Adipocyte (in vitro differentiated cells): Measurements from ENCODE around the gene DUSP1.

Experiments used
- DNase-seq: peaks from one replicate; pipeline ENCODE4 v3.0.0-alpha.2; 2015; ENCODE audit warnings: low read depth
- H3K27me3 ChIP-seq: replicated peaks from 2 replicates; pipeline ENCODE4 v1.7.0; 2013; ENCODE audit warnings: mild to moderate bottlenecking, low read length, moderate library complexity; ENCODE audit not compliant: control insufficient read depth, insufficient read depth
- H3K36me3 ChIP-seq: 2 replicates; pipeline ENCODE4 v1.7.0; 2013; ENCODE audit warnings: low read length, mild to moderate bottlenecking, moderate library complexity; ENCODE audit not compliant: control insufficient read depth, insufficient read depth, severe bottlenecking
- H3K4me1 ChIP-seq: 2 replicates; pipeline ENCODE4 v1.7.0; 2013; ENCODE audit warnings: mild to moderate bottlenecking, low read length, moderate library complexity; ENCODE audit not compliant: control insufficient read depth, insufficient read depth
- H3K4me3 ChIP-seq: 2 replicates; pipeline ENCODE4 v1.7.0; 2013; ENCODE audit warnings: mild to moderate bottlenecking, low read length, moderate library complexity
- H3K9ac ChIP-seq: 2 replicates; pipeline ENCODE4 v1.7.0; 2013; ENCODE audit warnings: mild to moderate bottlenecking, low read length, moderate library complexity
- H3K9me3 ChIP-seq: 2 replicates; pipeline ENCODE4 v1.7.0; 2013; ENCODE audit warnings: mild to moderate bottlenecking, low read length, moderate library complexity; ENCODE audit not compliant: control insufficient read depth

Gene DUSP1

GRCh38 chr5:172796306-172796705 lies 25.3 kb upstream of the DUSP1 start:
- peak overlapping the region; percentile 71 for H3K9ac ChIP-seq
- no peaks in the 10 kb centered on the region for H3K36me3 ChIP-seq
- DNase-seq = no peak
- peaks cover 93% of the 10 kb centered on the region for H3K4me1 ChIP-seq
- H3K4me3 ChIP-seq = no peak overlapping the region
- H3K27me3 ChIP-seq = no peaks in the 10 kb centered on the region
- no peaks in the 10 kb centered on the region for H3K9me3 ChIP-seq

DNA sequence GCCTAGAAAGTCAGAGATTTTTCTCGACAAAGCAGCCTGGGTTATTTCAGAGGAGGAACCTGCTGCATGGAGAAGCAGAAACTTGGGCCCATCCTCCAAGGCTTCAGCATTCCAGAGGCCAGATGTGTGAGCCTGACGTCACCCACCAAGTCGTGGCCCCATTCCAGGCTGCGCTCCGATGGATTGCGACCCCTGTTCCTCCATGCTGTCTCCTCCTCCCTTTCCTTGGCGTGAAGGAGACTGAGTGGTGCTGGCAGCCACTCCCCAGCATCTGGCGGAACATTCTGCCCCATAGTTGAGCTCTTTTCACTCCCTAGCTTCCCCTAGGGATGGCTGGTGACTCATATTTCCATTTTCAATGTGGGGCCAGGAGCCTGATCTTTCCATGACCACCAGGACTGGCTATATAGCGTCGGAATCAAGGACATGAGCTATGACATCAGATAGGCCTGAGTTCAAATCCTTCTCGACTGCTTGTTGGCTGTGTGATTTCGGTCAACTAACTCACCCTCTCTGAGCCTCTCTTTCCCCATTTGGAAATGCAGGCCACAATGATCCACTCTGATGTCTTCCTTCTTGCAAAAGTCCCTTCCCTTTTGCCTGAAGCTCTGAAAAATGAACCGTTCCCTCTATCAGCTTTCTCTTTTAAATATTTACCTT lies 24.5 kb upstream of the DUSP1 start:
- H3K4me3 ChIP-seq = no peak overlapping the region
- H3K4me1 ChIP-seq = peaks cover 92% of the 10 kb centered on the region
- no peaks in the 10 kb centered on the region for H3K36me3 ChIP-seq
- peak; percentile 97 for DNase-seq
- peak overlapping the region; percentile 75 for H3K9ac ChIP-seq
- H3K9me3 ChIP-seq = no peaks in the 10 kb centered on the region
- no peaks in the 10 kb centered on the region for H3K27me3 ChIP-seq

DNA sequence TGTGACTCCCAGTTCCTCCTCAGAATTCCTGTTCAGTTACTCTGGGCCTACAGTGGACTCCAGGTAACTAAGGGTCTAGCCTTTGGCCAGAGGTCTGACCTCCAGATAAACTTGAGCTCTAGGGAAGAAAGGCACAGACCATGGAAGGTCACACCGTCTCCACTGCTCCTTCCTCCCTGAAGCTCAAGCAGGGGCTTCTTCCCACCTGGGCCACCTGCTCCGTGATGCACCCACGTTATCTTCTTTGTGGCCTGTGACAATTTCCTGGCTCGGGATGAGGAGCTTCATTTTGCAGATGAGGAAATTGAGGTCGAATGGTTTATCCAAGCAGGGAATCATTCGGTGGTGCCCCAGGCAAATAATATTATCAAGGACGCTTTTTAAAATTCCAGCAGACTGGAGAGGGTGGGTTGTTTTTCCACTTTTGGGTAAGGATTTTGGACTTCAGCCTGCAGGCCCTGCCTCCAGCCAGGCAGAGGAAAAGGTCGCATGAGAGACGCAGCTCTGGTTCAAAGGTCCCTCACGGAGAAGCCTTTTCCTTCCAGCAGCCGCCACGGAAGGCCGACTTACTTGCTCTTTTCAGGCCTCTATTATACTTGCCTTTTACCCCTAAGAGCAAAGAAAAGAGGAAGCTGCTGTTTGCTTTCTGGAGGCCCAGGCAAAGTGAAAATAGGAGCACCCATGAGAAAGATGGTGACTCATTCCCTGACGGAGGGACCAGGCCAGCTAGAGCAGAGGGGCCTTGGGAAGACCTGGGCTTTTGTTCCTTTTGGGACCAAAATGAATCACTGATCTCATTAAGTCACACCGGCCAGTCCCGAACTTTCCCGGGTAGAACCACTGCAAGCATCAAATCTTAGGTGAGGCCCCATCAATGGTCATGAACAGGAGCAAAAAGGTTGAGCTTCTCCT lies 22.8 kb upstream of the DUSP1 start:
- peak; percentile 54 for DNase-seq
- Histone ChIP-seq H3K9ac (peak overlapping the region; percentile 75), H3K4me1 (peaks cover 92% of the 10 kb centered on the region), H3K4me3 (peak overlapping the region; percentile 43), H3K9me3 (no peaks in the 10 kb centered on the region), H3K27me3 (no peaks in the 10 kb centered on the region), H3K36me3 (no peaks in the 10 kb centered on the region)

DNA sequence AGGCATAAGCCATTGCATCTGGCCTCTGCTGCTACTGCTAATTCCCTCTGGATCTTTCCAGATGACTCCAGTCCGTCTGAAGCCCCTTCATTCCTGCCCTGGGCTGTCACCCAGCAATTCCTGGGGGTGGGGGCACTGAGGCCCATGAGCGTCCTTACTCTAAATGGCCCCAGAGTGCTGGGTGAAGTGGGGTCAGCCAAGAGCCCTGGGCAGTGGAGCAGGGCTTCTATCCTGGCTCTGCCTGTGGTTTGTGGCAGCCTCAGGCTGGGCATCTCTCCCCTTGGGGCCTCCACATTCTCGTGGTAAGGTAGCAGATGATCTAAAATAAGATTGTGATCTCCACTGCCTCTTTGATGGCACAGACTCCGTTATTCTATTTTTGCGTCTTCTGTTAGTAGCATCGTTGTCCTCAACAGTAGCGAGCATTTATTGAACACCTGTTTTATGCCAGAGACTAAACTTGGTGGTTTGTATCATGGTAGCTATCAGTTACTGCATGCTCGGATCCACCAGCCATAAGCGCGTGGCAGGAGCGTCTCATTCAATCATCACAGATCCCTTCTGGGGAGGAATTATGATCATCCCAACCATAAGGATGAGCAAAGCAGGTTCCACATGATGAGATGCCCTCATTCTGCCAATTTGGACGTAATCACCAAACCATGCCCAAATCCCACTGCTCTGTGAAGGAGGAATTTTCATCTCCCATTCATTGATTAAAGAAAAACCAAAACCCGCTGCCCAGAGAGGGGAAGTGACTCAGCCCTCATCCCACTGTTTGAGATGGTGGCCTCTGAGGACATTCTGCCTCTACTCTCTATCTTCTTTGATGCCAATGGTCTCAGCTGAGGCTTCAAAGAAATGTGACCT lies 21.9 kb upstream of the DUSP1 start:
- Histone ChIP-seq H3K4me3 (no peak overlapping the region), H3K36me3 (no peaks in the 10 kb centered on the region), H3K9me3 (no peaks in the 10 kb centered on the region), H3K4me1 (peaks cover 93% of the 10 kb centered on the region), H3K27me3 (no peaks in the 10 kb centered on the region), H3K9ac (peak overlapping the region; percentile 75)
- no peak for DNase-seq

GRCh38 chr5:172791726-172792445 lies 20.9 kb upstream of the DUSP1 start:
- H3K36me3 ChIP-seq = no peaks in the 10 kb centered on the region
- H3K4me3 ChIP-seq = no peak overlapping the region
- no peak for DNase-seq
- H3K4me1 ChIP-seq = peaks cover 89% of the 10 kb centered on the region
- peak overlapping the region; percentile 83 for H3K9ac ChIP-seq
- H3K27me3 ChIP-seq = no peaks in the 10 kb centered on the region
- H3K9me3 ChIP-seq = no peaks in the 10 kb centered on the region

DNA sequence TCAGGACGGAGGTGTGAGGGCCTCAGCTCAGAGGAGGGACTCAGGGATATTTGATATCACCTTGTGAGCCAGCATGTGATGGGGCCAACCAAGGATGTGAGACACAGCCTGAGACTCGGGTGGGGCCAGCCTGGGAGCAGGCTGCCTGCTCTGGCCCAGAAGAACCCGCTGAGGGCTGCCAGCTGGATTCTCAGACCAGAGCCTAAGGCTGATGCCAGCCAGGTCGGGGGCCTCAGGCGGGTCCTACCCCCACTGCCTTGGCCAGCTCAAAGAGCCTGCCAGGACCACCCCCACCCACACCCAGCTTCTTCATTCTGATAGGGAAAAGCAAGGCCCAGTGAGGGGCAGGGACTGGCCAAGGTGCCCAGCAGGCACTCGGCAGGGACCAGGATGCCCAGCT lies 20.3 kb upstream of the DUSP1 start:
- Histone ChIP-seq H3K9me3 (no peaks in the 10 kb centered on the region), H3K27me3 (no peaks in the 10 kb centered on the region), H3K9ac (peak overlapping the region; percentile 83), H3K4me3 (no peak overlapping the region), H3K36me3 (no peaks in the 10 kb centered on the region), H3K4me1 (peaks cover 84% of the 10 kb centered on the region)
- DNase-seq = peak; percentile 37

GRCh38 chr5:172790496-172790889 lies 19.5 kb upstream of the DUSP1 start:
- no peak for DNase-seq
- H3K27me3 ChIP-seq = no peaks in the 10 kb centered on the region
- peak overlapping the region; percentile 43 for H3K4me3 ChIP-seq
- no peaks in the 10 kb centered on the region for H3K9me3 ChIP-seq
- H3K4me1 ChIP-seq = peaks cover 76% of the 10 kb centered on the region
- peak overlapping the region; percentile 83 for H3K9ac ChIP-seq
- H3K36me3 ChIP-seq = no peaks in the 10 kb centered on the region

DNA sequence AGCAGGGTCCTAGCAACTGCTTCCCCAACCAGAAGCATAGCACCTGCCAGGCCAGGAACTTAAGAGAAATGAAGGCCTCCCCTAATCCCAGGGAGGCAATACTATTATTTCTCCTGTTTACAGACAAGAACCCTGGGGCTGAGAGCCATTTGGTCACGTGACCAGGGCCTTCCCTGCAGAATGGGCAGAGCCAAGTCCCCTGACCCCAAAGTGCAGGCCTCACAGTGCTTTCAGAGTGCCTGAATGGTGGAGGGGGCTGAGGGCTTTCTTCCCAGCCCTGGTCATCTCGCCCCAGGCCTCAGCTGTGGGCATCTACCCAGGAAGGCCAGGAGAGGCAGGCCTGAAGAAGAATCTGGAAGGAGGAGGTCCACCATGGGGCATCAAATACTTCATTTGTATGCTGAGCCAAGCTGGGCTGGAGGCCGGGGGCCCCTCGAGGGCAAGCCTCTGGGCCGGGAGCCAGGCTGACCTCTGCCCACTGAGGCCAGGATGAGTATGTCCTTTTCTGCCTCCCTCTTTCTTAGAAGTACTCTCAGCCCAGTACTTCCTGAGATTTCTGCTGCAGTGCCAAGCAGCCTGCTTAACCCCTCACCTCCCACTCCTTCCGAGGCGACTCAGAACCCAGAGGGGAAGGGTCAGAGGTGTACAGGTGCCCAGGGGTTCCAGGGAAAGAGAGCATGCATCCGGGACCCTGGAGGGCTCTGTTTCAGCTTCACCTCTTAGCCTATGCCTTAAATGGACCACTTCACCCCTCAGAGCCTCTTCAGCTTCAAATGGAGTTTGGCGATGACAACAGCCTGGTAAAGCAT lies 18.9 kb upstream of the DUSP1 start:
- Histone ChIP-seq H3K9me3 (no peaks in the 10 kb centered on the region), H3K4me1 (peaks cover 73% of the 10 kb centered on the region), H3K9ac (peak overlapping the region; percentile 83), H3K4me3 (peak overlapping the region; percentile 43), H3K27me3 (no peaks in the 10 kb centered on the region), H3K36me3 (no peaks in the 10 kb centered on the region)
- DNase-seq = peak; percentile 50

GRCh38 chr5:172788771-172789686 lies 18.0 kb upstream of the DUSP1 start:
- peak overlapping the region; percentile 43 for H3K4me3 ChIP-seq
- DNase-seq = no peak
- no peaks in the 10 kb centered on the region for H3K9me3 ChIP-seq
- H3K9ac ChIP-seq = peak overlapping the region; percentile 83
- H3K36me3 ChIP-seq = no peaks in the 10 kb centered on the region
- peaks cover 64% of the 10 kb centered on the region for H3K4me1 ChIP-seq
- no peaks in the 10 kb centered on the region for H3K27me3 ChIP-seq
